ENCODE results near the gene ADGRA1. TPM values are rescaled to one million over a fixed set of nuclear protein-coding genes. Genes with fewer than 3 reads are reported as not detected.

Gene ADGRA1
- polyA plus RNA-seq, 3 donors from 2014 or later, result not detected

GRCh38 chr10:133158437-133158755 is 70.7 kb downstream of the ADGRA1 start:
- H3K4me3 Mint-ChIP-seq, result peak overlapping the region in 1 of 5 donors; percentile 21
- H3K36me3 Mint-ChIP-seq, result no peaks in the 10 kb centered on the region
- no peaks in the 10 kb centered on the region for H3K4me1 Mint-ChIP-seq
- peaks cover 0 to 5% (median 4%) of the 10 kb centered on the region in 3 donors for H3K27me3 Mint-ChIP-seq (ENCODE audit: low read depth in 3 of 3)
- no peak overlapping the region for H3K27ac Mint-ChIP-seq
- H3K9me3 Mint-ChIP-seq, result no peaks in the 10 kb centered on the region
- no peak for DNase-seq

GRCh38 chr10:133158756-133159610 is 71.3 kb downstream of the ADGRA1 start:
- Mint-ChIP-seq H3K4me3 (peak overlapping the region in 4 of 5 donors; percentile 32 to 50 (median 33)), H3K27me3 (ENCODE audit: low read depth in 3 of 3) (peaks cover 0 to 5% (median 4%) of the 10 kb centered on the region in 3 donors), H3K36me3 (no peaks in the 10 kb centered on the region), H3K4me1 (no peaks in the 10 kb centered on the region), H3K27ac (no peak overlapping the region), H3K9me3 (no peaks in the 10 kb centered on the region)
- DNase-seq, result no peak

- Mint-ChIP-seq H3K9me3 (no peaks in the 10 kb centered on the region), H3K4me3 (no peak overlapping the region), H3K27me3 (ENCODE audit: low read depth in 3 of 3) (peaks cover 0 to 5% (median 4%) of the 10 kb centered on the region in 3 donors), H3K4me1 (no peaks in the 10 kb centered on the region), H3K36me3 (no peaks in the 10 kb centered on the region), H3K27ac (no peak overlapping the region)
- no peak for DNase-seq
These were observed 71.9 kb downstream of the ADGRA1 start for GRCh38 chr10:133159611-133159949.

GRCh38 chr10:133159950-133160825 is 72.5 kb downstream of the ADGRA1 start, which contains the start of gene KNDC1:
Gene KNDC1, plus strand, starts transcription at chr10:133160219. Its CDS starts 249 bp downstream, at chr10:133160468.
- Mint-ChIP-seq H3K4me3 (peak within 1 kb of the TSS; percentile 33 to 52 (median 50)), H3K27me3 (ENCODE audit: low read depth in 3 of 3) (peaks cover 0 to 5% (median 1%) of the 10 kb centered on the region in 3 donors), H3K9me3 (no peaks in the 10 kb centered on the region)

GRCh38 chr10:133160826-133161471 is 73.2 kb downstream of the ADGRA1 start:
- no peak overlapping the region for H3K27ac Mint-ChIP-seq
- DNase-seq, result no peak
- H3K27me3 Mint-ChIP-seq (ENCODE audit: low read depth in 3 of 3), result peaks cover 0 to 5% (median 3%) of the 10 kb centered on the region in 3 donors
- no peaks in the 10 kb centered on the region for H3K36me3 Mint-ChIP-seq
- H3K4me1 Mint-ChIP-seq, result no peaks in the 10 kb centered on the region
- H3K9me3 Mint-ChIP-seq, result no peaks in the 10 kb centered on the region
- H3K4me3 Mint-ChIP-seq, result peak overlapping the region; percentile 15 to 52 (median 48)

More at GRCh38 chr10:133159950-133160825, 72.5 kb downstream of the ADGRA1 start, which contains the start of gene KNDC1:
- peak in 1 of 3 donors; percentile 39 for DNase-seq
- H3K36me3 Mint-ChIP-seq, result no peaks in the 10 kb centered on the region
- no peaks in the 10 kb centered on the region for H3K4me1 Mint-ChIP-seq
- no peak within 1 kb of the TSS for H3K27ac Mint-ChIP-seq

- H3K9me3 Mint-ChIP-seq, result peaks cover 0 to 3% (median 0%) of the 10 kb centered on the region in 6 donors
- DNase-seq, result no peak
- H3K4me3 Mint-ChIP-seq, result no peak overlapping the region
These were observed 73.9 kb downstream of the ADGRA1 start for GRCh38 chr10:133161486-133162109.

GRCh38 chr10:133162178-133162909 is 74.6 kb downstream of the ADGRA1 start:
- H3K4me1 Mint-ChIP-seq, result no peaks in the 10 kb centered on the region
- H3K27ac Mint-ChIP-seq, result no peak overlapping the region
- no peak for DNase-seq
- H3K4me3 Mint-ChIP-seq, result peak overlapping the region in 1 of 5 donors; percentile 17
- H3K27me3 Mint-ChIP-seq (ENCODE audit: low read depth in 3 of 3), result peaks cover 0 to 7% (median 3%) of the 10 kb centered on the region in 3 donors
- peaks cover 0 to 3% (median 0%) of the 10 kb centered on the region in 6 donors for H3K9me3 Mint-ChIP-seq
- H3K36me3 Mint-ChIP-seq, result no peaks in the 10 kb centered on the region

More at GRCh38 chr10:133161486-133162109, 73.9 kb downstream of the ADGRA1 start:
- Mint-ChIP-seq H3K27ac (no peak overlapping the region), H3K4me1 (no peaks in the 10 kb centered on the region), H3K27me3 (ENCODE audit: low read depth in 3 of 3) (peaks cover 0 to 7% (median 3%) of the 10 kb centered on the region in 3 donors), H3K36me3 (no peaks in the 10 kb centered on the region)

GRCh38 chr10:133162910-133163856 is 75.5 kb downstream of the ADGRA1 start:
- H3K36me3 Mint-ChIP-seq, result no peaks in the 10 kb centered on the region
- H3K9me3 Mint-ChIP-seq, result peaks cover 0 to 3% (median 0%) of the 10 kb centered on the region in 6 donors
- no peak overlapping the region for H3K4me3 Mint-ChIP-seq
- no peak overlapping the region for H3K27ac Mint-ChIP-seq
- DNase-seq, result no peak
- peaks cover 0 to 7% (median 3%) of the 10 kb centered on the region in 3 donors for H3K27me3 Mint-ChIP-seq (ENCODE audit: low read depth in 3 of 3)
- no peaks in the 10 kb centered on the region for H3K4me1 Mint-ChIP-seq

GRCh38 chr10:133163889-133164815 is 76.4 kb downstream of the ADGRA1 start:
- DNase-seq, result no peak
- H3K4me3 Mint-ChIP-seq, result no peak overlapping the region
- no peaks in the 10 kb centered on the region for H3K36me3 Mint-ChIP-seq
- H3K4me1 Mint-ChIP-seq, result no peaks in the 10 kb centered on the region
- no peak overlapping the region for H3K27ac Mint-ChIP-seq
- H3K9me3 Mint-ChIP-seq, result peaks cover 0 to 3% (median 0%) of the 10 kb centered on the region in 6 donors
- H3K27me3 Mint-ChIP-seq (ENCODE audit: low read depth in 3 of 3), result peaks cover 0 to 7% (median 2%) of the 10 kb centered on the region in 3 donors

- no peak for DNase-seq
- no peak overlapping the region for H3K4me3 Mint-ChIP-seq
- H3K36me3 Mint-ChIP-seq, result no peaks in the 10 kb centered on the region
- peaks cover 0 to 7% (median 2%) of the 10 kb centered on the region in 3 donors for H3K27me3 Mint-ChIP-seq (ENCODE audit: low read depth in 3 of 3)
- H3K9me3 Mint-ChIP-seq, result peaks cover 0 to 3% (median 0%) of the 10 kb centered on the region in 6 donors
- H3K4me1 Mint-ChIP-seq, result no peaks in the 10 kb centered on the region
- H3K27ac Mint-ChIP-seq, result no peak overlapping the region
These were observed 77.3 kb downstream of the ADGRA1 start for GRCh38 chr10:133164816-133165555.
